Epithelial cell of proximal tubule (primary cell): Measurements from ENCODE around the gene CD101. TPM values are rescaled to one million over a fixed set of nuclear protein-coding genes. Genes with fewer than 3 reads are reported as not detected.
"Not testable (repeated sequence)": the region's sequence is repeated elsewhere in the genome, so short reads cannot be mapped to it uniquely, and the experiment has no call there.

Experiments used
- DNase-seq: peaks from one replicate; pipeline ENCODE4 v3.0.0-alpha.2; 2011; ENCODE audit warnings: low read depth
- H3K4me3 ChIP-seq: 2 replicates; pipeline ENCODE4 v1.5.1; 2011; ENCODE audit warnings: low read depth, mild to moderate bottlenecking, low read length
- CTCF ChIP-seq: conservative IDR thresholded peaks from 2 replicates; pipeline ENCODE4 v1.5.1; 2012; ENCODE audit warnings: low read depth, mild to moderate bottlenecking, low read length
- total RNA-seq: library from RNA; depleted of rRNA; stranded (reverse); fragments of >200 nt; gene quantifications from 2 replicates; pipeline ENCODE4 v1.2.3, GENCODE V29; 2015

CD101 gene
- total RNA-seq, 1 donor from 2014 or later = 0.29 TPM

- no peak overlapping the region for H3K4me3 ChIP-seq
- TF ChIP-seq CTCF = no peak
- DNase-seq = no peak
These were observed 40.0 kb upstream of the CD101 start for GRCh38 chr1:116961606-116962005.

- TF ChIP-seq CTCF = no peak
- DNase-seq = no peak
- H3K4me3 ChIP-seq = no peak overlapping the region
These were observed 38.4 kb upstream of the CD101 start for GRCh38 chr1:116962987-116963639.

- H3K4me3 ChIP-seq = no peak overlapping the region
- DNase-seq = no peak
- TF ChIP-seq CTCF = no peak
These were observed 34.8 kb upstream of the CD101 start for GRCh38 chr1:116966791-116967190.

GRCh38 chr1:116968724-116969123 is 32.8 kb upstream of the CD101 start:
- no peak for DNase-seq
- no peak for TF ChIP-seq CTCF
- H3K4me3 ChIP-seq = no peak overlapping the region

GRCh38 chr1:116971258-116971860 is 30.2 kb upstream of the CD101 start:
- no peak for DNase-seq
- no peak for TF ChIP-seq CTCF
- H3K4me3 ChIP-seq = no peak overlapping the region

- no peak overlapping the region for H3K4me3 ChIP-seq
- no peak for DNase-seq
- no peak for TF ChIP-seq CTCF
These were observed 29.4 kb upstream of the CD101 start for GRCh38 chr1:116971965-116972673.

- DNase-seq = no peak
- no peak overlapping the region for H3K4me3 ChIP-seq
These were observed 28.9 kb upstream of the CD101 start for GRCh38 chr1:116972674-116973030.

DNA sequence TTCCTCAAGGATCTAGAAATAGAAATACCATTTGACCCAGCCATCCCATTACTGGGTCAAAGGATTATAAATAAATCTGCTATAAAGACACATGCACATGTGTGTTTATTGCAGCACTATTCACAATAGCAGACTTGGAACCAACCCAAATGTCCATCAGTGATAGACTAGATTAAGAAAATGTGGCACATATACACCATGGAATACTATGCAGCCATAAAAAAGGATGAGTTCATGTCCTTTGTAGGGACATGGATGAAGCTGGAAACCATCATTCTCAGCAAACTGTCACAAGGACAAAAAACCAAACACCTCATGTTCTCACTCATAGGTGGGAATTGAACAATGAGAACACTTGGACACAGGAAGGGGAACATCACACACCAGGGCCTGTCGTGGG is 21.3 kb upstream of the CD101 start:
- H3K4me3 ChIP-seq, DNase-seq: not testable (repeated sequence)

More at GRCh38 chr1:116972674-116973030, 28.9 kb upstream of the CD101 start:
- TF ChIP-seq CTCF = no peak
